ENCODE measurements around the gene METTL15.

Gene METTL15

DNA sequence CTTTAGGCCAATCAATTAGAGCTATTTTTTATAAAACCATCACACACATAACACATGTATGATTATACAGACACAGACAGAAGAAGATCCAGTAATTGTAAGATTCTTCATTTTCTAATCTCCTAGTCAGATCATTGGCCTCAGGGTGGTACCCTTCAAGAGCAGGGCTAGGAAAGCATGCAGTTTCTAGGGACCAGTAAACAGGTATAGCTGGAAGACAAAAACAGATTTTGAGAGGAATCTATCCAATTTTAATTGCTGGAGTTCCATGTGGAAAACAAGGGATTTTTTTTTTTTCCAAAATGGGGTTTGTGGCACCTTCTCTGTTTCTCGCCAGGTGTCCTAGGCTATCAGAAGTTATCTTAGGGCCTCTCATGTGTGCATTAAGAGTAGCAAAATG lies 29.6 kb downstream of the METTL15 start:
- no peak overlapping the region for H3K9ac ChIP-seq (ENCODE audit: low read length)
- H2AFZ ChIP-seq (ENCODE audit: low read depth, low read length, severe bottlenecking): no peak overlapping the region
- peaks cover 41% of the 10 kb centered on the region for H3K36me3 ChIP-seq (ENCODE audit: low read length)
- H3K27me3 ChIP-seq (ENCODE audit: low read length): no peaks in the 10 kb centered on the region
- H3K4me2 ChIP-seq (ENCODE audit: low read depth, low read length, poor library complexity, severe bottlenecking): no peak overlapping the region
- H3K27ac ChIP-seq (ENCODE audit: low read depth, low read length): no peak overlapping the region
- no peaks in the 10 kb centered on the region for H3F3A ChIP-seq (ENCODE audit: insufficient read depth)
- no peak overlapping the region for H3K4me3 ChIP-seq (ENCODE audit: insufficient read depth, low read length, poor library complexity, severe bottlenecking)
- H3K9me2 ChIP-seq (replicated peaks; ENCODE audit: insufficient read depth, low read length): no peaks in the 10 kb centered on the region
- H4K20me1 ChIP-seq (ENCODE audit: low read depth, low read length): no peaks in the 10 kb centered on the region
- H3K9me3 ChIP-seq (ENCODE audit: insufficient read depth, low read length): peaks cover 71% of the 10 kb centered on the region
- H3K79me2 ChIP-seq (ENCODE audit: insufficient read depth, low read length): no peaks in the 10 kb centered on the region
- no peak for TF ChIP-seq CTCF (IDR thresholded peaks at IDR 0.05; ENCODE audit: insufficient read depth, low read length, poor library complexity, severe bottlenecking)

- Histone ChIP-seq H3K9me2 (replicated peaks; ENCODE audit: insufficient read depth, low read length) (no peaks in the 10 kb centered on the region), H3K9me3 (ENCODE audit: insufficient read depth, low read length) (peaks cover 57% of the 10 kb centered on the region), H3K27me3 (ENCODE audit: low read length) (no peaks in the 10 kb centered on the region), H3K9ac (ENCODE audit: low read length) (no peak overlapping the region), H3F3A (ENCODE audit: insufficient read depth) (no peaks in the 10 kb centered on the region), H3K4me2 (ENCODE audit: low read depth, low read length, poor library complexity, severe bottlenecking) (no peak overlapping the region), H4K20me1 (ENCODE audit: low read depth, low read length) (no peaks in the 10 kb centered on the region), H2AFZ (ENCODE audit: low read depth, low read length, severe bottlenecking) (no peak overlapping the region), H3K79me2 (ENCODE audit: insufficient read depth, low read length) (no peaks in the 10 kb centered on the region), H3K4me3 (ENCODE audit: insufficient read depth, low read length, poor library complexity, severe bottlenecking) (no peak overlapping the region), H3K36me3 (ENCODE audit: low read length) (peaks cover 28% of the 10 kb centered on the region), H3K27ac (ENCODE audit: low read depth, low read length) (no peak overlapping the region)
- TF ChIP-seq EZH2phosphoT487 (conservative IDR thresholded peaks at IDR 0.05; ENCODE audit: low read length) (no peak), CTCF (IDR thresholded peaks at IDR 0.05; ENCODE audit: insufficient read depth, low read length, poor library complexity, severe bottlenecking) (no peak)
Observed at GRCh38 chr11:28139841-28140415, 31.7 kb downstream of the METTL15 start.

DNA sequence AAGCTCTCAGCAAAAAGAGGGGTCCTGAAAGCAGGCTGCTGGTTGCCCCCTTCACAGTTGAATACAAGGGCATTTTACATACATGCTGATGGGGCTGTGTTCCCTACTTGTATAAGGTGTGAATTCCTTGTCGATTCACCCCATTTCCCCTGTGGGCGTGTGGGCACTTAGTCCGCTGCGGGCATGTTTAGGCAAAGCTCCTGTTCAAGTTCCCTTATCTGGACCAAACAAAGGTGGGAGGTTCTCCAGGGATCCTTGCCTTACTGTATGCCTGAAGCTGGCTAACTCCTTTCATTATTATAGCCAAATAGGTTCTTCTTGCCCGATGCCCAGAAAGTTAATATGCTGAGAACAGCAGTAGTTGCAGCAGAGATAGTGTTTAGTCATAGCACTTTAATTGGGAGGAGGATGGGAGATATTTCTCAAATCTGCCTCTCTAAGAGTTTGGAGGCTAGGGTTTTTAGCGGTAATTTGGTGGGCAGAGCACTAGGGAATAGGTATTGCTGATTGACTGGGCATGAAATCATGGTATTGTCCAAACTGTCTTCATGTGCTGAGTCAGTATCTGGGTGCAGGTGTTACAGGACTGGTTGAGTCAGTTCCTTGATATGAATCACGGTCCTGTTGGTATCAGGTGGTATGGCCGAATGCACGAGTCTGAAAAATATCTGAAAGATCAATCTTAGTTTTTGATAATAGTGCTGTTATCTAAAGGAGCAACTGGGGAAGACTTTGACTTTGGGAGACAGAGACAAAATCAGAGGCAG lies 32.7 kb downstream of the METTL15 start:
- no peak overlapping the region for H3K9ac ChIP-seq (ENCODE audit: low read length)
- H3K4me3 ChIP-seq (ENCODE audit: insufficient read depth, low read length, poor library complexity, severe bottlenecking): no peak overlapping the region
- H4K20me1 ChIP-seq (ENCODE audit: low read depth, low read length): no peaks in the 10 kb centered on the region
- H3K27ac ChIP-seq (ENCODE audit: low read depth, low read length): no peak overlapping the region
- H3K79me2 ChIP-seq (ENCODE audit: insufficient read depth, low read length): no peaks in the 10 kb centered on the region
- no peak overlapping the region for H3K4me2 ChIP-seq (ENCODE audit: low read depth, low read length, poor library complexity, severe bottlenecking)
- no peak overlapping the region for H2AFZ ChIP-seq (ENCODE audit: low read depth, low read length, severe bottlenecking)
- peaks cover 21% of the 10 kb centered on the region for H3K36me3 ChIP-seq (ENCODE audit: low read length)
- no peaks in the 10 kb centered on the region for H3K27me3 ChIP-seq (ENCODE audit: low read length)
- H3F3A ChIP-seq (ENCODE audit: insufficient read depth): no peaks in the 10 kb centered on the region
- H3K9me2 ChIP-seq (replicated peaks; ENCODE audit: insufficient read depth, low read length): no peaks in the 10 kb centered on the region
- TF ChIP-seq EZH2phosphoT487 (conservative IDR thresholded peaks at IDR 0.05; ENCODE audit: low read length) (no peak), CTCF (IDR thresholded peaks at IDR 0.05; ENCODE audit: insufficient read depth, low read length, poor library complexity, severe bottlenecking) (no peak)
- H3K9me3 ChIP-seq (ENCODE audit: insufficient read depth, low read length): peaks cover 49% of the 10 kb centered on the region
